ENCODE results near the gene SEC22A. TPM values are rescaled to one million over a fixed set of nuclear protein-coding genes. Genes with fewer than 3 reads are reported as not detected.

The SEC22A gene
- total RNA-seq, 2 donors from 2014 or later = 24.7 to 25.3 TPM

GRCh38 chr3:123158899-123159390, 42.8 kb upstream of the SEC22A start:
- ATAC-seq (ENCODE audit: insufficient number of reproducible peaks, low FRiP score, low read depth) (no peak), DNase-seq (ENCODE audit: low spot score) (no peak)
- Histone ChIP-seq H3K9me3 (no peaks in the 10 kb centered on the region), H3K27ac (no peak overlapping the region), H3K4me1 (ENCODE audit: control insufficient read depth in 1 of 2, low read depth in 2 of 2) (peaks cover 0 to 6% of the 10 kb centered on the region in 2 donors), H3K4me3 (no peak overlapping the region), H3K27me3 (replicated peaks; ENCODE audit: insufficient read depth) (no peaks in the 10 kb centered on the region), H3K36me3 (peaks cover 18% of the 10 kb centered on the region)
- TF ChIP-seq, protein P1, sequence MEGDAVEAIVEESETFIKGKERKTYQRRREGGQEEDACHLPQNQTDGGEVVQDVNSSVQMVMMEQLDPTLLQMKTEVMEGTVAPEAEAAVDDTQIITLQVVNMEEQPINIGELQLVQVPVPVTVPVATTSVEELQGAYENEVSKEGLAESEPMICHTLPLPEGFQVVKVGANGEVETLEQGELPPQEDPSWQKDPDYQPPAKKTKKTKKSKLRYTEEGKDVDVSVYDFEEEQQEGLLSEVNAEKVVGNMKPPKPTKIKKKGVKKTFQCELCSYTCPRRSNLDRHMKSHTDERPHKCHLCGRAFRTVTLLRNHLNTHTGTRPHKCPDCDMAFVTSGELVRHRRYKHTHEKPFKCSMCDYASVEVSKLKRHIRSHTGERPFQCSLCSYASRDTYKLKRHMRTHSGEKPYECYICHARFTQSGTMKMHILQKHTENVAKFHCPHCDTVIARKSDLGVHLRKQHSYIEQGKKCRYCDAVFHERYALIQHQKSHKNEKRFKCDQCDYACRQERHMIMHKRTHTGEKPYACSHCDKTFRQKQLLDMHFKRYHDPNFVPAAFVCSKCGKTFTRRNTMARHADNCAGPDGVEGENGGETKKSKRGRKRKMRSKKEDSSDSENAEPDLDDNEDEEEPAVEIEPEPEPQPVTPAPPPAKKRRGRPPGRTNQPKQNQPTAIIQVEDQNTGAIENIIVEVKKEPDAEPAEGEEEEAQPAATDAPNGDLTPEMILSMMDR (IDR thresholded peaks at IDR 0.05) = no peak

DNA sequence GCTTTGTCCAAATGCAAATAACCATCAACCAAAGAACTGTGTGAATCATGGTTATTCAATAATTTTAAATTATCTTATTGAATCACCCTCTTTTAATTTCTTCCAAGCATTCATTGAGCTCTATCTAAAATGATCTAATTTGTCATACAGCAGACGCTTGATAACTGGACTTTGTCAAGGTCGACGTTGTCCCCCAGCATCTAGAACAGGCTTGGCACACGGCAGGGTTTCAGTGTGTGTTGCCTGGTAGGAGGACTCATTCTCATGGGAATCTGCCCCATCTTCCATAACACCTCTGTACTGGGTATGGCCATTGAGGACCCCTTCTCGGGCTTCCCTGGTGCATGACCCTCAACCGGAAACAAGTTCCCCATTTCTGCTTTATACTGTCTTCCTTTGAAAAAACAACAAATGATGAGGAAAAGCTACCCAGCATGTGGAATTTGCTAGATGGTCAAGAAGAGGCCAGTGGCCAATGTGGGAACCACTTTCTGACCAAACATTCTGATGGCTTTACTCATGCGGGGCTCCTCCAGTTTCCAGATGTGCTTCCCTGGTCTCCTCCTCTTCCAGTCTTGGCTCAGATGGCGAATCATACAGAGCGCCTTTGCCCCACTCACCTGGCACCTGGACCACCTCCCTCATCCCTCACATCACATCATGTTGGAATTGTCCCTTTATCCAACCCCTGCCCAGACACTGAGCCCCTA, 41.7 kb upstream of the SEC22A start:
- DNase-seq (ENCODE audit: low spot score) (no peak), ATAC-seq (ENCODE audit: insufficient number of reproducible peaks, low FRiP score, low read depth) (no peak)
- TF ChIP-seq, protein P1 (IDR thresholded peaks at IDR 0.05) = no peak
- Histone ChIP-seq H3K4me3 (no peak overlapping the region), H3K27ac (no peak overlapping the region), H3K4me1 (ENCODE audit: control insufficient read depth in 1 of 2, low read depth in 2 of 2) (peaks cover 0 to 6% of the 10 kb centered on the region in 2 donors), H3K27me3 (replicated peaks; ENCODE audit: insufficient read depth) (no peaks in the 10 kb centered on the region), H3K36me3 (peaks cover 26% of the 10 kb centered on the region), H3K9me3 (no peaks in the 10 kb centered on the region)

- Histone ChIP-seq H3K36me3 (peaks cover 20% of the 10 kb centered on the region), H3K4me3 (no peak overlapping the region), H3K9me3 (no peaks in the 10 kb centered on the region), H3K27ac (no peak overlapping the region), H3K4me1 (ENCODE audit: control insufficient read depth in 1 of 2, low read depth in 2 of 2) (peaks cover 0 to 6% of the 10 kb centered on the region in 2 donors), H3K27me3 (replicated peaks; ENCODE audit: insufficient read depth) (no peaks in the 10 kb centered on the region)
- TF ChIP-seq, protein P1 (IDR thresholded peaks at IDR 0.05) = no peak
- no peak for ATAC-seq (ENCODE audit: insufficient number of reproducible peaks, low FRiP score, low read depth)
- no peak for DNase-seq (ENCODE audit: low spot score)
Measured at GRCh38 chr3:123161167-123161566, 40.6 kb upstream of the SEC22A start.

DNA sequence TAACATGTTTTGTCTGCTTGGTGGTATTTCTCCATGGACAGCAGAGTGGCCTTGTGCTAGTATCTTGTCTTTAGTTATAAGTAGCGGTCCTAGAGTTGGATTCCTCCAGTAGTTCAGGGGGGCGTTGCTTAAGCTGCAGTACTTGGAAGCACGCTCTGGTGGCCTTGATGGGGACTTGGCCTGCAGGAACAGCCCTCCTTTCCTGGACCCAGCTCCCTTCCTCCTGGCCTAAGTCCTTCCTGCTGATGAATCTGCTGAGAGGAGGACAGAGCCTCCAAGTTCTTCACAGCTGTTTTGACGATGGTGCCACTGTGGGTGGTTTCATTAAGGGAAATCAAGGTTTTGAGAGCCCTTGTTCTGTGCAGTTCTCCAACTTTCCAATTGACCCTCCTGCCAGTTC, 38.6 kb upstream of the SEC22A start:
- DNase-seq (ENCODE audit: low spot score) = no peak
- Histone ChIP-seq H3K4me3 (no peak overlapping the region), H3K4me1 (ENCODE audit: control insufficient read depth in 1 of 2, low read depth in 2 of 2) (no peaks in the 10 kb centered on the region), H3K9me3 (no peaks in the 10 kb centered on the region), H3K36me3 (peaks cover 27% of the 10 kb centered on the region), H3K27ac (no peak overlapping the region), H3K27me3 (replicated peaks; ENCODE audit: insufficient read depth) (no peaks in the 10 kb centered on the region)
- ATAC-seq (ENCODE audit: insufficient number of reproducible peaks, low FRiP score, low read depth) = no peak
- TF ChIP-seq, protein P1 (IDR thresholded peaks at IDR 0.05) = no peak

GRCh38 chr3:123165163-123165562, 36.6 kb upstream of the SEC22A start:
- H3K9me3 ChIP-seq = no peaks in the 10 kb centered on the region
- peaks cover 17% of the 10 kb centered on the region for H3K36me3 ChIP-seq
- H3K27me3 ChIP-seq (replicated peaks; ENCODE audit: insufficient read depth) = no peaks in the 10 kb centered on the region
- no peak overlapping the region for H3K27ac ChIP-seq
- no peak overlapping the region for H3K4me3 ChIP-seq
- DNase-seq (ENCODE audit: low spot score) = no peak
- TF ChIP-seq, protein P1 (IDR thresholded peaks at IDR 0.05) = no peak
- no peaks in the 10 kb centered on the region for H3K4me1 ChIP-seq (ENCODE audit: control insufficient read depth in 1 of 2, low read depth in 2 of 2)
- no peak for ATAC-seq (ENCODE audit: insufficient number of reproducible peaks, low FRiP score, low read depth)

All from thoracic aorta (tissue), 2 donors.